K562 (cell line): ENCODE results near the gene RARRES2. TPM values are rescaled to one million over a fixed set of nuclear protein-coding genes. Genes with fewer than 3 reads are reported as not detected.
A peak's percentile ranks its signal among the peaks of the same experiment; 100 is the strongest.

Experiments
- ARID1B ChIP-seq: fragments of 450-650 bp; IDR thresholded peaks from 2 replicates; pipeline ENCODE4 v1.6.1; 2016; ENCODE audit warnings: antibody characterized with exemption, mild to moderate bottlenecking, inconsistent platforms
- ATF7 ChIP-seq: fragments of 450-650 bp; IDR thresholded peaks from 2 replicates; pipeline ENCODE4 v1.7.1; 2014; ENCODE audit warnings: mild to moderate bottlenecking, moderate library complexity
- CTBP1 ChIP-seq: fragments of 450-650 bp; IDR thresholded peaks from 2 replicates; pipeline ENCODE4 v1.6.1; 2016; ENCODE audit warnings: borderline replicate concordance
- CXXC5 ChIP-seq: fragments of 250-450 bp; sonication (Bioruptor Pico); IDR thresholded peaks from 2 replicates; pipeline ENCODE4 v1.8.0; 2022; ENCODE audit warnings: inconsistent platforms, mild to moderate bottlenecking, moderate library complexity
- ERF ChIP-seq: fragments of 450-650 bp; formaldehyde crosslinking; IDR thresholded peaks from 2 replicates; pipeline ENCODE4 v1.4.0; 2020; ENCODE audit warnings: mild to moderate bottlenecking, mixed read lengths
- HDAC2 ChIP-seq: fragments of 450-650 bp; IDR thresholded peaks from 2 replicates; pipeline ENCODE4 v1.6.1; 2016; ENCODE audit warnings: mild to moderate bottlenecking
- HDAC3 ChIP-seq: fragments of 450-650 bp; IDR thresholded peaks from 2 replicates; pipeline ENCODE4 v1.6.1; 2018; ENCODE audit warnings: borderline replicate concordance, mild to moderate bottlenecking, moderate library complexity; ENCODE audit not compliant: partially characterized antibody
- HSF4 ChIP-seq: fragments of 250-450 bp; sonication (Bioruptor Pico); IDR thresholded peaks from 2 replicates; pipeline ENCODE4 v2.1.2; 2022; ENCODE audit warnings: mild to moderate bottlenecking, moderate library complexity, borderline replicate concordance
- JUND ChIP-seq, 2 experiments: IDR thresholded peaks; 2 replicates in 1 of 2; 3 replicates in 1 of 2; pipeline ENCODE4 v1.6.1; 2011; ENCODE audit warnings: borderline replicate concordance in 2 of 2, low read depth in 2 of 2, low read length in 2 of 2, improper control_type of control experiment in 1 of 2, missing biosample characterization in 1 of 2, missing genetic modification characterization in 1 of 2, missing genetic modification reagents in 1 of 2
- KDM1A ChIP-seq, 2 experiments: fragments of 450-650 bp; IDR thresholded peaks; 2 replicates each; pipeline ENCODE4 v1.6.1; 2016; ENCODE audit warnings: mild to moderate bottlenecking in 2 of 2
- NR4A1 ChIP-seq, 2 experiments: fragments of 250-450 bp in 1 of 2; fragments of 450-650 bp in 1 of 2; sonication (Bioruptor Pico) in 1 of 2; IDR thresholded peaks; 2 replicates each; pipeline versions ENCODE4 v1.4.0 to v1.6.1; 2016 to 2020; ENCODE audit warnings: mild to moderate bottlenecking in 2 of 2, missing compliant biosample characterization in 1 of 2, missing genetic modification characterization in 1 of 2, moderate library complexity in 1 of 2
- POLR2AphosphoS5 ChIP-seq: IDR thresholded peaks from 2 replicates; pipeline ENCODE4 v1.6.1; 2011; ENCODE audit warnings: mild to moderate bottlenecking, low read depth, low read length, moderate library complexity; ENCODE audit not compliant: control insufficient read depth, insufficient read depth
- TEAD2 ChIP-seq: fragments of 450-650 bp; IDR thresholded peaks from 2 replicates; pipeline ENCODE4 v1.6.1; 2016; ENCODE audit warnings: missing genetic modification characterization, control low read depth, missing compliant biosample characterization
- ZNF583 ChIP-seq: fragments of 250-450 bp; sonication (Bioruptor Pico); IDR thresholded peaks from 2 replicates; pipeline ENCODE4 v1.4.0; 2020
- polyA plus RNA-seq, 8 experiments: library from polyadenylated mRNA; depleted of rRNA in 4 of 8; stranded (reverse) in 5 of 8; unstranded in 3 of 8; fragments of >200 nt; fragmentation: Nextera tagmentation in 2 of 8; fragmentation: Illumina TruSeq in 1 of 8; extraction: Ambion mirVana in 2 of 8; extraction: Trizol in 1 of 8; gene quantifications; 2 replicates each; pipeline versions ENCODE4 v1.2.1 to v1.2.3, GENCODE V29; 2011 to 2014; ENCODE audit warnings: inconsistent platforms in 1 of 8, missing spikeins in 1 of 8
- total RNA-seq, 7 experiments: library from RNA; depleted of rRNA in 6 of 7; stranded (reverse); fragments of >200 nt in 6 of 7; fragmentation: Illumina TruSeq in 2 of 7; extraction: Trizol in 2 of 7; gene quantifications; 2 replicates each; pipeline versions ENCODE4 v1.2.1 to v1.2.3, GENCODE V29; 2011 to 2021; ENCODE audit warnings: low replicate concordance in 1 of 7
- TF ChIP-seq, protein P1 (sequence below): fragments of 450-650 bp; IDR thresholded peaks from 2 replicates; pipeline ENCODE4 v1.7.1; 2018; ENCODE audit warnings: mild to moderate bottlenecking, low read depth; ENCODE audit not compliant: partially characterized antibody
- TF ChIP-seq, protein P2 (sequence below): fragments of 150-350 bp; IDR thresholded peaks from 2 replicates; pipeline ENCODE4 v1.6.1; 2014; ENCODE audit warnings: low read depth, mild to moderate bottlenecking, low read length, borderline replicate concordance
- TF ChIP-seq, protein P3 (sequence below): fragments of 450-650 bp; IDR thresholded peaks from 2 replicates; pipeline ENCODE4 v1.6.1; 2016
- TF ChIP-seq, protein P4 (sequence below): fragments of 200-800 bp; sonication (Bioruptor generic); IDR thresholded peaks from 2 replicates; pipeline ENCODE4 v1.6.1; 2017; ENCODE audit warnings: missing genetic modification characterization, missing compliant biosample characterization

The RARRES2 gene
- total and polyA plus RNA-seq, 9 of the 15 experiments (the other 6 are each of a cell fraction or from before 2014, with no cell fraction given) = 0.11 to 1.7 (median 0.23) TPM; not detected in 6

DNA sequence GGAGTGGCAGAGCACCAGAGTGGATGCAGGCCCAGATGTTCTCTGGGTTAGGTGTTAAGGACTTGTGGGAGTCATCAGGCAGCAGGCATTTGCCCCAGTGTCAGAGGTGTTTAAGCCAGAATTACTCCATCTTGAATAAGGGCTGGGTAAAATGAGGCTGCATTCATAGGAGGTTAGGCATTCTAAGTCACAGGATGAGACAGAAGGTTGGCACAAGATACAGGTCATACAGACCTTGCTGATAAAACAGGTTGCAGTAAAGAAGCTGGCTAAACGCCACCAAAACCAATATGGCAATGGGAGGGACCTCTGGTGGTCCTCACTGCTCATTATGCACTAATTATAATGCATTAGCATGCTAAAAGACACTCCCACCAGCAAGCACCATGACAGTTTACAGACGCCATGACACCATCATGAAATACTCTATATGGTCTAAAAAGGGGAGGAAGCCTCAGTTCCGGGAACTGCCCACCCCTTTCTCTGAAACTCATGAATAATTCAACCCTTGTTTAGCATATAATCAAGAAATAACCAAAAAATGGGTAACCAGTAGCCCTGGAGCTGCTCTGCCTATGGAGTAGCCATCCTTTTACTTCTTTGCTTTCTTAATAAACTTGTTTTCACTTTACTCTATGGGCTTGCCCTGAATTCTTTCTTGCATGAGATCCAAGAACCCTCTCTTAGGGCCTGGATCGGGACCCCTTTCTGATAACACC, 19.2 kb downstream of the RARRES2 start (continued):
- TF ChIP-seq, protein P1, sequence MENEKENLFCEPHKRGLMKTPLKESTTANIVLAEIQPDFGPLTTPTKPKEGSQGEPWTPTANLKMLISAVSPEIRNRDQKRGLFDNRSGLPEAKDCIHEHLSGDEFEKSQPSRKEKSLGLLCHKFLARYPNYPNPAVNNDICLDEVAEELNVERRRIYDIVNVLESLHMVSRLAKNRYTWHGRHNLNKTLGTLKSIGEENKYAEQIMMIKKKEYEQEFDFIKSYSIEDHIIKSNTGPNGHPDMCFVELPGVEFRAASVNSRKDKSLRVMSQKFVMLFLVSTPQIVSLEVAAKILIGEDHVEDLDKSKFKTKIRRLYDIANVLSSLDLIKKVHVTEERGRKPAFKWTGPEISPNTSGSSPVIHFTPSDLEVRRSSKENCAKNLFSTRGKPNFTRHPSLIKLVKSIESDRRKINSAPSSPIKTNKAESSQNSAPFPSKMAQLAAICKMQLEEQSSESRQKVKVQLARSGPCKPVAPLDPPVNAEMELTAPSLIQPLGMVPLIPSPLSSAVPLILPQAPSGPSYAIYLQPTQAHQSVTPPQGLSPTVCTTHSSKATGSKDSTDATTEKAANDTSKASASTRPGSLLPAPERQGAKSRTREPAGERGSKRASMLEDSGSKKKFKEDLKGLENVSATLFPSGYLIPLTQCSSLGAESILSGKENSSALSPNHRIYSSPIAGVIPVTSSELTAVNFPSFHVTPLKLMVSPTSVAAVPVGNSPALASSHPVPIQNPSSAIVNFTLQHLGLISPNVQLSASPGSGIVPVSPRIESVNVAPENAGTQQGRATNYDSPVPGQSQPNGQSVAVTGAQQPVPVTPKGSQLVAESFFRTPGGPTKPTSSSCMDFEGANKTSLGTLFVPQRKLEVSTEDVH = no peak
- TF ChIP-seq, protein P2, sequence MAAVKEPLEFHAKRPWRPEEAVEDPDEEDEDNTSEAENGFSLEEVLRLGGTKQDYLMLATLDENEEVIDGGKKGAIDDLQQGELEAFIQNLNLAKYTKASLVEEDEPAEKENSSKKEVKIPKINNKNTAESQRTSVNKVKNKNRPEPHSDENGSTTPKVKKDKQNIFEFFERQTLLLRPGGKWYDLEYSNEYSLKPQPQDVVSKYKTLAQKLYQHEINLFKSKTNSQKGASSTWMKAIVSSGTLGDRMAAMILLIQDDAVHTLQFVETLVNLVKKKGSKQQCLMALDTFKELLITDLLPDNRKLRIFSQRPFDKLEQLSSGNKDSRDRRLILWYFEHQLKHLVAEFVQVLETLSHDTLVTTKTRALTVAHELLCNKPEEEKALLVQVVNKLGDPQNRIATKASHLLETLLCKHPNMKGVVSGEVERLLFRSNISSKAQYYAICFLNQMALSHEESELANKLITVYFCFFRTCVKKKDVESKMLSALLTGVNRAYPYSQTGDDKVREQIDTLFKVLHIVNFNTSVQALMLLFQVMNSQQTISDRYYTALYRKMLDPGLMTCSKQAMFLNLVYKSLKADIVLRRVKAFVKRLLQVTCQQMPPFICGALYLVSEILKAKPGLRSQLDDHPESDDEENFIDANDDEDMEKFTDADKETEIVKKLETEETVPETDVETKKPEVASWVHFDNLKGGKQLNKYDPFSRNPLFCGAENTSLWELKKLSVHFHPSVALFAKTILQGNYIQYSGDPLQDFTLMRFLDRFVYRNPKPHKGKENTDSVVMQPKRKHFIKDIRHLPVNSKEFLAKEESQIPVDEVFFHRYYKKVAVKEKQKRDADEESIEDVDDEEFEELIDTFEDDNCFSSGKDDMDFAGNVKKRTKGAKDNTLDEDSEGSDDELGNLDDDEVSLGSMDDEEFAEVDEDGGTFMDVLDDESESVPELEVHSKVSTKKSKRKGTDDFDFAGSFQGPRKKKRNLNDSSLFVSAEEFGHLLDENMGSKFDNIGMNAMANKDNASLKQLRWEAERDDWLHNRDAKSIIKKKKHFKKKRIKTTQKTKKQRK = no peak
- TF ChIP-seq, protein P3, sequence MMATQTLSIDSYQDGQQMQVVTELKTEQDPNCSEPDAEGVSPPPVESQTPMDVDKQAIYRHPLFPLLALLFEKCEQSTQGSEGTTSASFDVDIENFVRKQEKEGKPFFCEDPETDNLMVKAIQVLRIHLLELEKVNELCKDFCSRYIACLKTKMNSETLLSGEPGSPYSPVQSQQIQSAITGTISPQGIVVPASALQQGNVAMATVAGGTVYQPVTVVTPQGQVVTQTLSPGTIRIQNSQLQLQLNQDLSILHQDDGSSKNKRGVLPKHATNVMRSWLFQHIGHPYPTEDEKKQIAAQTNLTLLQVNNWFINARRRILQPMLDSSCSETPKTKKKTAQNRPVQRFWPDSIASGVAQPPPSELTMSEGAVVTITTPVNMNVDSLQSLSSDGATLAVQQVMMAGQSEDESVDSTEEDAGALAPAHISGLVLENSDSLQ = peak; percentile 80
- TF ChIP-seq KDM1A (IDR thresholded peaks at IDR 0.05) = no peak
- TF ChIP-seq NR4A1 (CRISPR knock-in tag; IDR thresholded peaks at IDR 0.05) = peak; percentile 60; the same call in 1 of the 2 replicates
- TF ChIP-seq NR4A1 (tag; IDR thresholded peaks at IDR 0.05) = peak; percentile 99
- 0 out of 2 replicates have a peak, but pooled peaks have one; percentile 9 for TF ChIP-seq POLR2AphosphoS5
- TF ChIP-seq ARID1B = peak; percentile 5; the same call in 1 of the 2 replicates
- peak; percentile 7; the same call in 1 of the 2 replicates for TF ChIP-seq CTBP1
- TF ChIP-seq CXXC5 (CRISPR knock-in tag) = peak; percentile 61
- no peak for TF ChIP-seq HDAC2
- peak; percentile 8; the same call in 1 of the 2 replicates for TF ChIP-seq ATF7
- TF ChIP-seq, protein P4, sequence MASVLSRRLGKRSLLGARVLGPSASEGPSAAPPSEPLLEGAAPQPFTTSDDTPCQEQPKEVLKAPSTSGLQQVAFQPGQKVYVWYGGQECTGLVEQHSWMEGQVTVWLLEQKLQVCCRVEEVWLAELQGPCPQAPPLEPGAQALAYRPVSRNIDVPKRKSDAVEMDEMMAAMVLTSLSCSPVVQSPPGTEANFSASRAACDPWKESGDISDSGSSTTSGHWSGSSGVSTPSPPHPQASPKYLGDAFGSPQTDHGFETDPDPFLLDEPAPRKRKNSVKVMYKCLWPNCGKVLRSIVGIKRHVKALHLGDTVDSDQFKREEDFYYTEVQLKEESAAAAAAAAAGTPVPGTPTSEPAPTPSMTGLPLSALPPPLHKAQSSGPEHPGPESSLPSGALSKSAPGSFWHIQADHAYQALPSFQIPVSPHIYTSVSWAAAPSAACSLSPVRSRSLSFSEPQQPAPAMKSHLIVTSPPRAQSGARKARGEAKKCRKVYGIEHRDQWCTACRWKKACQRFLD (CRISPR knock-in tag) = peak; percentile 53; the same call in 1 of the 2 replicates
- peak; percentile 87; the same call in 1 of the 2 replicates for TF ChIP-seq ERF (CRISPR knock-in tag)
- peak; percentile 94 for TF ChIP-seq HSF4 (CRISPR knock-in tag)
- peak; percentile 96 for TF ChIP-seq ZNF583 (CRISPR knock-in tag)
- TF ChIP-seq TEAD2 (tag) = peak; percentile 89
- peak; percentile 29; the same call in 1 of the 2 replicates for TF ChIP-seq JUND (IDR thresholded peaks at IDR 0.05; ENCODE audit: borderline replicate concordance, low read depth, low read length)
- TF ChIP-seq JUND (tag; IDR thresholded peaks at IDR 0.05; ENCODE audit: borderline replicate concordance, low read depth, low read length) = peak; percentile 78; the same call in 2 of the 3 replicates
- no peak for TF ChIP-seq HDAC3
